Sigmoid colon (tissue), 7 donors: ENCODE data around the gene PLEKHA7. TPM values are rescaled to one million over a fixed set of nuclear protein-coding genes. Genes with fewer than 3 reads are reported as not detected.

ENCODE experiments used
- DNase-seq: peaks from one replicate; pipeline ENCODE4 v3.0.0-alpha.2; 2019
- H3K27ac ChIP-seq, 4 donors: fragments of 200-600 bp; sonication (generic); one replicate each; pipeline ENCODE4 v1.5.1; 2016 to 2019; ENCODE audit warnings: mild to moderate bottlenecking in 1 of 4
- H3K27me3 ChIP-seq, 3 donors: fragments of 200-600 bp; sonication (generic); one replicate each; pipeline ENCODE4 v1.5.1; 2019; ENCODE audit warnings: mild to moderate bottlenecking in 1 of 3
- H3K36me3 ChIP-seq, 4 donors: fragments of 200-600 bp; sonication (generic); one replicate each; pipeline ENCODE4 v1.5.1; 2016 to 2019
- H3K4me1 ChIP-seq, 4 donors: fragments of 200-600 bp; sonication (generic); one replicate each; pipeline ENCODE4 v1.5.1; 2017 to 2019
- H3K4me3 ChIP-seq, 4 donors: fragments of 200-600 bp; sonication (generic); one replicate each; pipeline ENCODE4 v1.5.1; 2017 to 2019; ENCODE audit warnings: mild to moderate bottlenecking in 2 of 4, moderate library complexity in 1 of 4
- H3K9me3 ChIP-seq, 4 donors: fragments of 200-600 bp in 3 of 4; sonication (generic) in 3 of 4; one replicate each; pipeline versions ENCODE4 v1.5.1 to v1.6.1; 2013 to 2019
- EP300 ChIP-seq, 4 donors: sonication (generic); formaldehyde crosslinking; IDR thresholded peaks; one replicate each; pipeline ENCODE4 v1.6.1; 2017; ENCODE audit warnings: antibody characterized with exemption in 4 of 4
- POLR2A ChIP-seq, 2 donors: fragments of 450-650 bp; IDR thresholded peaks; one replicate each; pipeline ENCODE4 v1.6.1; 2016; ENCODE audit warnings: antibody characterized with exemption in 2 of 2, mild to moderate bottlenecking in 2 of 2, moderate library complexity in 2 of 2
- POLR2AphosphoS5 ChIP-seq, 4 donors: sonication (generic); formaldehyde crosslinking; IDR thresholded peaks; one replicate each; pipeline ENCODE4 v1.6.1; 2017; ENCODE audit warnings: antibody characterized with exemption in 4 of 4
- WGBS, 2 donors: extraction: QIAGEN DNeasy Blood & Tissue Kit; methylation state at CpG; one replicate each; pipeline ENCODE4 v1.1.7; 2013; 5-methylcytosine and 5-hydroxymethylcytosine counted together
- intact Hi-C: fragments of 100-400 bp; cut with DNase I; formaldehyde crosslinking; loops from one replicate; pipeline ENCODE4 v1.15.1; 2023
- polyA plus RNA-seq, 3 donors: library from polyadenylated mRNA; stranded (reverse); fragments of 200-250 nt; gene quantifications; one replicate each; pipeline ENCODE4 v1.2.3, GENCODE V29; 2013
- total RNA-seq, 4 donors: library from RNA; depleted of rRNA; stranded (reverse); fragments of >200 nt; gene quantifications; one replicate each; pipeline ENCODE4 v1.1.0, GENCODE V29; 2016
- TF ChIP-seq, protein P1 (sequence below), 4 experiments: fragments of 450-650 bp in 3 of 4; fragments of 200-600 bp in 1 of 4; IDR thresholded peaks; one replicate each; pipeline ENCODE4 v1.5.1; 2016 to 2019; ENCODE audit warnings: antibody characterized with exemption in 4 of 4, mild to moderate bottlenecking in 3 of 4, moderate library complexity in 2 of 4
- donor health status: healthy with polysubstance abuse.
- donor health status: Bipolar disorder and iron deficiency.
- donor health status: healthy.

Gene PLEKHA7
- total and polyA plus RNA-seq, 7 donors = 2.9 to 45.3 (median 10.2) TPM

DNA sequence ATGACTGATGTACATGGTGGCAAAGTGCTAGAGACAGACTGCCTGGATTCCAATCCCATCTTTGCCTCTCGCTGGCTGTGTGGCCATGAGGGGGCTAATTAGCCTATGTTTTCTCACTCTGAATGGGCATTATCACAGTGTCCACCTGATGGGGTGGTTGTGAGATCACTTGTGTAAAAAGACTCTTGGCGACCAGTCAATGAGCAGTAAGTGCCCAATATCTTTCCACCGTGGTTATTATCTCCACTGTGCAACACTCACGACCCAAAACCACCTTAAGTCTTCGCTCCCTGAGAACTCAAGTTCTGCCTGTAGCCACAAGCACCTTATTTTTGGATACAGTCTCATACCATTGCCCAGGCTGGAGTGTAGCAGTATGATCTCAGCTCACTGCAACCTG lies 52.1 kb downstream of the PLEKHA7 start:
- no peaks in the 10 kb centered on the region for H3K4me1 ChIP-seq
- no peak for DNase-seq
- no peak overlapping the region for H3K4me3 ChIP-seq
- no peak overlapping the region for H3K27ac ChIP-seq
- intact Hi-C loops = no loop called here
- no peaks in the 10 kb centered on the region for H3K9me3 ChIP-seq
- no peaks in the 10 kb centered on the region for H3K27me3 ChIP-seq
- H3K36me3 ChIP-seq = no peaks in the 10 kb centered on the region
- TF ChIP-seq EP300 (IDR thresholded peaks at IDR 0.05) = no peak
- TF ChIP-seq, protein P1, sequence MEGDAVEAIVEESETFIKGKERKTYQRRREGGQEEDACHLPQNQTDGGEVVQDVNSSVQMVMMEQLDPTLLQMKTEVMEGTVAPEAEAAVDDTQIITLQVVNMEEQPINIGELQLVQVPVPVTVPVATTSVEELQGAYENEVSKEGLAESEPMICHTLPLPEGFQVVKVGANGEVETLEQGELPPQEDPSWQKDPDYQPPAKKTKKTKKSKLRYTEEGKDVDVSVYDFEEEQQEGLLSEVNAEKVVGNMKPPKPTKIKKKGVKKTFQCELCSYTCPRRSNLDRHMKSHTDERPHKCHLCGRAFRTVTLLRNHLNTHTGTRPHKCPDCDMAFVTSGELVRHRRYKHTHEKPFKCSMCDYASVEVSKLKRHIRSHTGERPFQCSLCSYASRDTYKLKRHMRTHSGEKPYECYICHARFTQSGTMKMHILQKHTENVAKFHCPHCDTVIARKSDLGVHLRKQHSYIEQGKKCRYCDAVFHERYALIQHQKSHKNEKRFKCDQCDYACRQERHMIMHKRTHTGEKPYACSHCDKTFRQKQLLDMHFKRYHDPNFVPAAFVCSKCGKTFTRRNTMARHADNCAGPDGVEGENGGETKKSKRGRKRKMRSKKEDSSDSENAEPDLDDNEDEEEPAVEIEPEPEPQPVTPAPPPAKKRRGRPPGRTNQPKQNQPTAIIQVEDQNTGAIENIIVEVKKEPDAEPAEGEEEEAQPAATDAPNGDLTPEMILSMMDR (IDR thresholded peaks at IDR 0.05) = no peak
- TF ChIP-seq POLR2AphosphoS5 (IDR thresholded peaks at IDR 0.05) = no peak
- TF ChIP-seq POLR2A (IDR thresholded peaks at IDR 0.05) = no peak
- WGBS, 2 donors = 71 to 86% methylated on average over 5 of the region's 5 CpGs

GRCh38 chr11:16960250-16960649 lies 54.0 kb downstream of the PLEKHA7 start:
- H3K4me3 ChIP-seq = no peak overlapping the region
- H3K4me1 ChIP-seq = no peaks in the 10 kb centered on the region
- no peaks in the 10 kb centered on the region for H3K9me3 ChIP-seq
- WGBS, 2 donors = 75 to 77% methylated on average over 5 of the region's 5 CpGs
- DNase-seq = no peak
- no peaks in the 10 kb centered on the region for H3K27me3 ChIP-seq
- no peaks in the 10 kb centered on the region for H3K36me3 ChIP-seq
- no peak overlapping the region for H3K27ac ChIP-seq
- TF ChIP-seq, protein P1 (IDR thresholded peaks at IDR 0.05) = no peak
- TF ChIP-seq POLR2AphosphoS5 (IDR thresholded peaks at IDR 0.05) (no peak), EP300 (IDR thresholded peaks at IDR 0.05) (no peak), POLR2A (IDR thresholded peaks at IDR 0.05) (no peak)
- intact Hi-C loops = no loop called here

GRCh38 chr11:16959602-16960001 lies 54.6 kb downstream of the PLEKHA7 start:
- no peak for DNase-seq
- Histone ChIP-seq H3K36me3 (no peaks in the 10 kb centered on the region), H3K27ac (no peak overlapping the region), H3K4me1 (no peaks in the 10 kb centered on the region), H3K4me3 (no peak overlapping the region), H3K27me3 (no peaks in the 10 kb centered on the region), H3K9me3 (no peaks in the 10 kb centered on the region)
- intact Hi-C loops = no loop called here
- WGBS, 2 donors = 83 to 87% methylated on average over 4 of the region's 4 CpGs
- TF ChIP-seq POLR2A (IDR thresholded peaks at IDR 0.05) (no peak), POLR2AphosphoS5 (IDR thresholded peaks at IDR 0.05) (no peak), EP300 (IDR thresholded peaks at IDR 0.05) (no peak)
- TF ChIP-seq, protein P1 (IDR thresholded peaks at IDR 0.05) = no peak

DNA sequence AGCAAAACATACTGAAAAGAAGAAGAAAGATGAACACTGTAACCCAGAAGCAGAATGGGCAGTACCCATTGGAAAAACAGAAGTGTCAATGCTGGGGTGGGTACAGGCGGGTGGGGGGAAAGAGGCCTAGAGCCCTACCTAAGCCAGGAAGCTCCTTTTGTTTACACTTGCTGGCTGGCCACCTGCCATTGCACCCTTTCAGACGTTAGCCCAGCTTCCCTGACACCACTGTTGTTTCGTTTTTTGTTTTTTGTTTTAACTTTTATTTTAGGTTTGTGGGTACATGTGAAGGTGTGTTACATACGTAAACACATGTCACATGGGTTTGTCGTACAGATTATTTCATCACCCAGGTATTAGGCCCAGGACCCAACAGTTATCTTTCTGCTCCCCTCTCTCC lies 55.4 kb downstream of the PLEKHA7 start:
- intact Hi-C loops = no loop called here
- no peak for TF ChIP-seq EP300 (IDR thresholded peaks at IDR 0.05)
- TF ChIP-seq, protein P1 (IDR thresholded peaks at IDR 0.05) = no peak
- no peak for TF ChIP-seq POLR2AphosphoS5 (IDR thresholded peaks at IDR 0.05)
- no peak for TF ChIP-seq POLR2A (IDR thresholded peaks at IDR 0.05)
- Histone ChIP-seq H3K27me3 (no peaks in the 10 kb centered on the region), H3K4me3 (no peak overlapping the region), H3K36me3 (no peaks in the 10 kb centered on the region), H3K4me1 (no peaks in the 10 kb centered on the region), H3K27ac (no peak overlapping the region), H3K9me3 (no peaks in the 10 kb centered on the region)
- no peak for DNase-seq
- WGBS, 2 donors = 11 to 51% methylated on average over 5 of the region's 5 CpGs

GRCh38 chr11:16956538-16957153 lies 57.6 kb downstream of the PLEKHA7 start:
- Histone ChIP-seq H3K9me3 (no peaks in the 10 kb centered on the region), H3K4me3 (no peak overlapping the region), H3K27ac (no peak overlapping the region), H3K4me1 (no peaks in the 10 kb centered on the region), H3K27me3 (no peaks in the 10 kb centered on the region), H3K36me3 (no peaks in the 10 kb centered on the region)
- DNase-seq = no peak
- 36 to 72% methylated on average over 5 of the region's 5 CpGs for WGBS, 2 donors
- TF ChIP-seq EP300 (IDR thresholded peaks at IDR 0.05) = no peak
- no peak for TF ChIP-seq POLR2A (IDR thresholded peaks at IDR 0.05)
- no peak for TF ChIP-seq POLR2AphosphoS5 (IDR thresholded peaks at IDR 0.05)
- TF ChIP-seq, protein P1 (IDR thresholded peaks at IDR 0.05) = no peak
- intact Hi-C loops = no loop called here
